Neuronal stem cell (in vitro differentiated cells): ENCODE data around the gene ZFR2.

Experiments used
- DNase-seq: peaks from one replicate; pipeline ENCODE4 v3.0.0-alpha.2; 2013; ENCODE audit warnings: low spot score
- H2AFZ ChIP-seq: one replicate; pipeline ENCODE4 v1.6.1; 2013; ENCODE audit warnings: mild to moderate bottlenecking, low read length, inconsistent platforms
- H2AK5ac ChIP-seq: 2 replicates; pipeline ENCODE4 v1.6.1; 2013; ENCODE audit warnings: low read depth, mild to moderate bottlenecking, inconsistent platforms, low read length, moderate library complexity, mixed read lengths
- H2BK120ac ChIP-seq: 2 replicates; pipeline ENCODE4 v1.6.1; 2013; ENCODE audit warnings: low read depth, mild to moderate bottlenecking, inconsistent platforms, low read length, moderate library complexity, mixed read lengths
- H2BK12ac ChIP-seq: one replicate; pipeline ENCODE4 v1.6.1; 2013; ENCODE audit warnings: low read length, inconsistent platforms
- H2BK15ac ChIP-seq: 2 replicates; pipeline ENCODE4 v1.6.1; 2013; ENCODE audit warnings: mild to moderate bottlenecking, low read length, inconsistent platforms, mixed read lengths
- H2BK5ac ChIP-seq: one replicate; pipeline ENCODE4 v1.6.1; 2013; ENCODE audit warnings: inconsistent platforms, mild to moderate bottlenecking, low read length, moderate library complexity
- H3K14ac ChIP-seq: one replicate; pipeline ENCODE4 v1.6.1; 2013; ENCODE audit warnings: low read length, inconsistent platforms
- H3K18ac ChIP-seq: 2 replicates; pipeline ENCODE4 v1.6.1; 2013; ENCODE audit warnings: low read length, inconsistent platforms
- H3K23ac ChIP-seq: 2 replicates; pipeline ENCODE4 v1.6.1; 2013; ENCODE audit warnings: low read depth, mild to moderate bottlenecking, mixed read lengths, low read length, inconsistent platforms; ENCODE audit not compliant: poor library complexity
- H3K27ac ChIP-seq: replicated peaks from 3 replicates; pipeline ENCODE4 v1.5.1; 2013; ENCODE audit warnings: low read length, inconsistent platforms
- H3K27me3 ChIP-seq, 3 experiments: 2 replicates each; pipeline ENCODE4 v1.6.1; 2013; ENCODE audit warnings: low read length in 3 of 3, mild to moderate bottlenecking in 2 of 3, inconsistent platforms in 1 of 3, low read depth in 1 of 3, mixed read lengths in 1 of 3, moderate library complexity in 1 of 3; ENCODE audit not compliant: control insufficient read depth in 3 of 3, insufficient read depth in 3 of 3
- H3K36me3 ChIP-seq, 2 donors: replicated peaks in 1 of 2; 2 replicates each; pipeline ENCODE4 v1.6.1; 2013; ENCODE audit warnings: low read length in 2 of 2; ENCODE audit not compliant: control insufficient read depth in 2 of 2, insufficient read depth in 2 of 2
- H3K4ac ChIP-seq: 2 replicates; pipeline ENCODE4 v1.6.1; 2013; ENCODE audit warnings: inconsistent platforms, mild to moderate bottlenecking, low read length, moderate library complexity
- H3K4me1 ChIP-seq, 2 donors: 1 replicate in 1 of 2; 2 replicates in 1 of 2; pipeline ENCODE4 v1.6.1; 2013; ENCODE audit warnings: low read length in 2 of 2, low read depth in 1 of 2; ENCODE audit not compliant: control insufficient read depth in 2 of 2, insufficient read depth in 1 of 2
- H3K4me2 ChIP-seq: one replicate; pipeline ENCODE4 v1.6.1; 2013; ENCODE audit warnings: mild to moderate bottlenecking, low read length, inconsistent platforms; ENCODE audit not compliant: insufficient read depth, poor library complexity, severe bottlenecking
- H3K4me3 ChIP-seq, 2 donors: 2 replicates each; pipeline ENCODE4 v1.5.1; 2013; ENCODE audit warnings: low read length in 2 of 2, mild to moderate bottlenecking in 2 of 2, inconsistent platforms in 1 of 2, moderate library complexity in 1 of 2
- H3K79me1 ChIP-seq: one replicate; pipeline ENCODE4 v1.6.1; 2013; ENCODE audit warnings: low read depth, mild to moderate bottlenecking, inconsistent platforms, low read length, moderate library complexity
- H3K9ac ChIP-seq: one replicate; pipeline ENCODE4 v1.6.1; 2013; ENCODE audit warnings: mild to moderate bottlenecking, low read depth, low read length, inconsistent platforms; ENCODE audit not compliant: poor library complexity
- H3K9me3 ChIP-seq, 2 donors: replicated peaks in 1 of 2; 2 replicates each; pipeline versions ENCODE3 to v1.6.1; 2013; ENCODE audit warnings: low read length in 2 of 2, mild to moderate bottlenecking in 2 of 2, inconsistent platforms in 1 of 2, low read depth in 1 of 2, mixed read lengths in 1 of 2, moderate library complexity in 1 of 2; ENCODE audit not compliant: control insufficient read depth in 2 of 2, insufficient read depth in 1 of 2
- H4K8ac ChIP-seq: one replicate; pipeline ENCODE4 v1.6.1; 2013; ENCODE audit warnings: low read depth, mild to moderate bottlenecking, inconsistent platforms, low read length, moderate library complexity
- H4K91ac ChIP-seq: one replicate; pipeline ENCODE4 v1.6.1; 2013; ENCODE audit warnings: low read length, low read depth, mild to moderate bottlenecking, inconsistent platforms; ENCODE audit not compliant: poor library complexity
- WGBS, 2 donors: extraction: QIAGEN DNeasy Blood & Tissue Kit; methylation state at CpG; one replicate each; pipeline ENCODE4 v1.1.7; 2013; ENCODE audit warnings: missing lambda C conversion rate in 2 of 2, mixed read lengths in 1 of 2; ENCODE audit not compliant: insufficient read length in 2 of 2, insufficient replicate concordance in 1 of 2; ENCODE audit errors: extremely low coverage in 2 of 2; 5-methylcytosine and 5-hydroxymethylcytosine counted together

Gene ZFR2

DNA sequence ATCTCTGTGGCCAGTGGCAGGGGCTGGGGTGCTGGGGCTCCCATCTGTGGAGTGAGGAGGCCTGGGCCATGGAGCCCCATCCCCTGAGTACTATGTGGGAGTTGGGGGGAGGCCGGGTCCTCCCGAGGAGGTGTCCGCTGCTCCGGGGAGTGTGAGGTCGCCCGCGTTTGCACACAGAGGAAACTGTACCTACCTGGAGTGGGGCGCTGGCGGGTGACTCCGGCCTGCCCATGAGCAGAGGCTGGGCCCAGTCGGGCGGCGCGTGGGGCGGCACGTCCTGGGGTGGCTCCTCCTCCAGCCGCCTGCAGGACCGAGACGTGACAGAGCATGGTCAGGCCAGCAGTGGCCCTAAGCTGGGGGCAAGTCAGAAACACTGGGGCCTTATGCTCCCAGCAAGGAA is 48.8 kb downstream of the ZFR2 start:
- Histone ChIP-seq H3K27me3 (peaks cover 0 to 16% (median 0%) of the 10 kb centered on the region in 3 experiments), H2BK5ac (no peak overlapping the region), H3K4me2 (no peak overlapping the region), H2AFZ (no peak overlapping the region), H3K23ac (no peak overlapping the region), H3K9me3 (no peaks in the 10 kb centered on the region), H3K4me1 (peaks cover 0 to 3% of the 10 kb centered on the region in 2 donors), H4K91ac (no peak overlapping the region), H2BK12ac (no peak overlapping the region), H2BK120ac (no peak overlapping the region), H3K27ac (no peak overlapping the region), H3K36me3 (no peaks in the 10 kb centered on the region), H2AK5ac (peak overlapping the region; percentile 83), H3K9ac (no peak overlapping the region), H3K14ac (peak overlapping the region; percentile 63), H3K79me1 (no peaks in the 10 kb centered on the region), H3K4ac (no peak overlapping the region), H2BK15ac (no peak overlapping the region), H4K8ac (no peak overlapping the region), H3K4me3 (no peak overlapping the region), H3K18ac (peak overlapping the region; percentile 64)
- no CpG with 5 or more reads among the region's 19 CpGs for WGBS, 2 donors
- no peak for DNase-seq

- Histone ChIP-seq H3K4me1 (peaks cover 0 to 3% of the 10 kb centered on the region in 2 donors), H2BK120ac (no peak overlapping the region), H4K91ac (no peak overlapping the region), H2AK5ac (peak overlapping the region; percentile 84), H3K27me3 (peaks cover 0 to 11% (median 0%) of the 10 kb centered on the region in 3 experiments), H3K4me2 (peak overlapping the region; percentile 2), H4K8ac (no peak overlapping the region), H3K79me1 (no peaks in the 10 kb centered on the region), H3K4ac (peak overlapping the region; percentile 53), H3K14ac (peak overlapping the region; percentile 71), H3K4me3 (peak overlapping the region in 1 of 2 donors; percentile 37), H3K9me3 (no peaks in the 10 kb centered on the region), H3K18ac (peak overlapping the region; percentile 80), H3K36me3 (no peaks in the 10 kb centered on the region), H3K23ac (peak overlapping the region; percentile 85), H2BK12ac (no peak overlapping the region), H3K27ac (no peak overlapping the region), H2AFZ (no peak overlapping the region), H2BK15ac (peak overlapping the region; percentile 37), H3K9ac (peak overlapping the region; percentile 44), H2BK5ac (no peak overlapping the region)
- no peak for DNase-seq
- no CpG with 5 or more reads among the region's 31 CpGs for WGBS, 2 donors
These were observed 49.9 kb downstream of the ZFR2 start for GRCh38 chr19:3818918-3819317.

GRCh38 chr19:3818466-3818865 is 50.4 kb downstream of the ZFR2 start:
- no peak overlapping the region for H3K4me2 ChIP-seq
- no peak overlapping the region for H3K4ac ChIP-seq
- no peak overlapping the region for H3K4me3 ChIP-seq
- H4K91ac ChIP-seq = no peak overlapping the region
- H3K27me3 ChIP-seq = peaks cover 0 to 9% (median 0%) of the 10 kb centered on the region in 3 experiments
- H3K9ac ChIP-seq = no peak overlapping the region
- no peak for DNase-seq
- H3K36me3 ChIP-seq = no peaks in the 10 kb centered on the region
- H3K14ac ChIP-seq = no peak overlapping the region
- H3K9me3 ChIP-seq = no peaks in the 10 kb centered on the region
- peak overlapping the region; percentile 80 for H3K18ac ChIP-seq
- peak overlapping the region; percentile 37 for H2BK15ac ChIP-seq
- no peak overlapping the region for H3K23ac ChIP-seq
- no peak overlapping the region for H3K27ac ChIP-seq
- no CpG with 5 or more reads among the region's 11 CpGs for WGBS, 2 donors
- no peaks in the 10 kb centered on the region for H3K79me1 ChIP-seq
- H2AK5ac ChIP-seq = no peak overlapping the region
- no peak overlapping the region for H2AFZ ChIP-seq
- H4K8ac ChIP-seq = no peak overlapping the region
- no peak overlapping the region for H2BK120ac ChIP-seq
- H2BK12ac ChIP-seq = no peak overlapping the region
- H3K4me1 ChIP-seq = peaks cover 0 to 3% of the 10 kb centered on the region in 2 donors
- H2BK5ac ChIP-seq = no peak overlapping the region

DNA sequence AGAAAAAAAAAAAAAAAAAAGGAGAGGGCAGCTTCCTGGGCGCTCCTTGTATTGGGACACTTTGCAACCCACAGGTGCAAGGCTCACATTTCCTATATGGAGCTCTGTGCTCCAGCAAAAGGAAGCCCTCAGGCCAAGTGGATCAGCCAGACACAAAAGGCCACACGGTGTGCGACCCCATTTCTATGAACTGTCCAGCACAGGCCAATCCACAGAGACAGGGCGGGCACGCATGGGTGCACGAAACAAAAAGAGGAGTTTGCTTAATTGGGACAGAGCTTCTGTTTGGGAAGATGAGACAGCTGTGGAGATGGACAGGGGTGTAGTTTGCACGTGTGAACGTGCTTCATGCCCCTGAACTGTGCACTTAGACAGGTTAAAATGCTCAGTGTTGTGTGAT is 51.1 kb downstream of the ZFR2 start:
- Histone ChIP-seq H3K79me1 (no peaks in the 10 kb centered on the region), H3K14ac (no peak overlapping the region), H2BK120ac (no peak overlapping the region), H2AFZ (no peak overlapping the region), H3K27me3 (peaks cover 0 to 2% (median 0%) of the 10 kb centered on the region in 3 experiments), H3K9me3 (no peaks in the 10 kb centered on the region), H2AK5ac (no peak overlapping the region), H3K4me3 (no peak overlapping the region), H4K91ac (no peak overlapping the region), H3K4me1 (peaks cover 2 to 3% of the 10 kb centered on the region in 2 donors), H3K18ac (no peak overlapping the region), H3K9ac (no peak overlapping the region), H4K8ac (no peak overlapping the region), H3K4ac (no peak overlapping the region), H3K23ac (no peak overlapping the region), H2BK12ac (no peak overlapping the region), H2BK5ac (no peak overlapping the region), H3K27ac (no peak overlapping the region), H3K4me2 (no peak overlapping the region), H3K36me3 (no peaks in the 10 kb centered on the region), H2BK15ac (no peak overlapping the region)
- no peak for DNase-seq
- WGBS, 2 donors = no CpG with 5 or more reads among the region's 8 CpGs
